ENCODE data around the gene CENPA. TPM values are rescaled to one million over a fixed set of nuclear protein-coding genes. Genes with fewer than 3 reads are reported as not detected.
A peak's percentile ranks its signal among the peaks of the same experiment; 100 is the strongest.

Gene CENPA
- polyA plus RNA-seq, 1 experiment: 9.3 TPM

DNA sequence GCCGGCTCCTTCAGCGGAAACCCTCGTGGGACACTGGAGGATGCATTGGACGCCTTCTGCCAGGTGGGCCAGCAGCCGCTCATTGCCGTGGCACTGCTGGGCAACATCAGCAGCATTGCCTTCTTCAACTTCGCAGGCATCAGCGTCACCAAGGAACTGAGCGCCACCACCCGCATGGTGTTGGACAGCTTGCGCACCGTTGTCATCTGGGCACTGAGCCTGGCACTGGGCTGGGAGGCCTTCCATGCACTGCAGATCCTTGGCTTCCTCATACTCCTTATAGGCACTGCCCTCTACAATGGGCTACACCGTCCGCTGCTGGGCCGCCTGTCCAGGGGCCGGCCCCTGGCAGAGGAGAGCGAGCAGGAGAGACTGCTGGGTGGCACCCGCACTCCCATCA lies 7.8 kb upstream of the CENPA start:
- CTCF ChIA-PET: no interaction called here
- POLR2A ChIA-PET: no interaction called here
- TF ChIP-seq, protein P1, sequence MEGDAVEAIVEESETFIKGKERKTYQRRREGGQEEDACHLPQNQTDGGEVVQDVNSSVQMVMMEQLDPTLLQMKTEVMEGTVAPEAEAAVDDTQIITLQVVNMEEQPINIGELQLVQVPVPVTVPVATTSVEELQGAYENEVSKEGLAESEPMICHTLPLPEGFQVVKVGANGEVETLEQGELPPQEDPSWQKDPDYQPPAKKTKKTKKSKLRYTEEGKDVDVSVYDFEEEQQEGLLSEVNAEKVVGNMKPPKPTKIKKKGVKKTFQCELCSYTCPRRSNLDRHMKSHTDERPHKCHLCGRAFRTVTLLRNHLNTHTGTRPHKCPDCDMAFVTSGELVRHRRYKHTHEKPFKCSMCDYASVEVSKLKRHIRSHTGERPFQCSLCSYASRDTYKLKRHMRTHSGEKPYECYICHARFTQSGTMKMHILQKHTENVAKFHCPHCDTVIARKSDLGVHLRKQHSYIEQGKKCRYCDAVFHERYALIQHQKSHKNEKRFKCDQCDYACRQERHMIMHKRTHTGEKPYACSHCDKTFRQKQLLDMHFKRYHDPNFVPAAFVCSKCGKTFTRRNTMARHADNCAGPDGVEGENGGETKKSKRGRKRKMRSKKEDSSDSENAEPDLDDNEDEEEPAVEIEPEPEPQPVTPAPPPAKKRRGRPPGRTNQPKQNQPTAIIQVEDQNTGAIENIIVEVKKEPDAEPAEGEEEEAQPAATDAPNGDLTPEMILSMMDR (IDR thresholded peaks at IDR 0.05; ENCODE audit: low read depth, low read length): no peak

DNA sequence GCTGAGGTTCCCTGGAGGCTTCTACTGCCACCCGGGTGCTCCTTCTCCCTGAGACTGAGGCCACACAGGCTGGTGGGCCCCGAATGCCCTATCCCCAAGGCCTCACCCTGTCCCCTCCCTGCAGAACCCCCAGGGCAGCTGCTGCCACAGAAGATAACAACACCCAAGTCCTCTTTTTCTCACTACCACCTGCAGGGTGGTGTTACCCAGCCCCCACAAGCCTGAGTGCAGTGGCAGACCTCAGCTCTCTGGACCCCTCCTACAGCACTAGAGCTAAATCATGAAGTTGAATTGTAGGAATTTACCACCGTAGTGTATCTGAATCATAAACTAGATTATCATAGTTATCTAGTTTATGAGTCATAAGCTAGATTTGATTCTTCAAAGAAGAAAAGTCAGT lies 7.3 kb upstream of the CENPA start:
- TF ChIP-seq, protein P1 (IDR thresholded peaks at IDR 0.05; ENCODE audit: low read depth, low read length): no peak
- no peak for DNase-seq (ENCODE audit: low read depth, low spot score)
- POLR2A ChIA-PET: interaction anchor here (0.7 kb wide), 1 partner anchor 292 kb away, joined by 4 read pairs; no protein-coding TSS in a partner anchor
- no peaks in the 10 kb centered on the region for H3K27me3 ChIP-seq (ENCODE audit: control insufficient read depth, insufficient read depth, low read length)
- CTCF ChIA-PET: no interaction called here
- H3K4me3 ChIP-seq (ENCODE audit: low read depth, low read length): no peak overlapping the region
- no peaks in the 10 kb centered on the region for H3K9me3 ChIP-seq (ENCODE audit: control insufficient read depth, insufficient read depth, low read length)
- no peak overlapping the region for H3K27ac ChIP-seq (ENCODE audit: low read depth, low read length)

More for the DNA sequence above, 7.8 kb upstream of the CENPA start:
- no peaks in the 10 kb centered on the region for H3K9me3 ChIP-seq (ENCODE audit: control insufficient read depth, insufficient read depth, low read length)
- H3K27me3 ChIP-seq (ENCODE audit: control insufficient read depth, insufficient read depth, low read length): no peaks in the 10 kb centered on the region
- no peak for DNase-seq (ENCODE audit: low read depth, low spot score)
- H3K4me3 ChIP-seq (ENCODE audit: low read depth, low read length): no peak overlapping the region
- H3K27ac ChIP-seq (ENCODE audit: low read depth, low read length): no peak overlapping the region

DNA sequence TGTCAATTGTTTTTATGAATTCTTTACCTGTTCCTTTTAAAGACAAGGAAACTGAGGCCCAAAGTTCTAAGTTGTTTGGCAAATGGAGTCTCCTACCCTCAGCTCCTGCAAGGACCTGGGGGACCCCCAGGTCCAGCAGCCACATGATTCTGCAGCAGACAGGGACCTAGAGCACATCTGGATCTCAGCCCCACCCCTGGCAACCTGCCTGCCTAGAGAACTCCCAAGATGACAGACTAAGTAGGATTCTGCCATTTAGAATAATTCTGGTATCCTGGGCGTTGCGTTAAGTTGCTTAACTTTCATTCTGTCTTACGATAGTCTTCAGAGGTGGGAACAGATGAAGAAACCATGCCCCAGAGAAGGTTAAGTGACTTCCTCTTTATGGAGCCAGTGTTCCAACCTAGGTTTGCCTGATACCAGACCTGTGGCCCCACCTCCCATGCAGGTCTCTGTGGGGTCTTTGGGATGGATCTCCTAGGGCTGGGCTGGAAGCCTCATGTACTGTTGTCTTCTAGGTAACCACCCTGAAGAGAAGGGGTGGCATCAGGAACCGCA lies 5.6 kb upstream of the CENPA start:
- ChIA-PET POLR2A (no interaction called here), CTCF (no interaction called here)
- Histone ChIP-seq H3K27me3 (ENCODE audit: control insufficient read depth, insufficient read depth, low read length) (no peaks in the 10 kb centered on the region), H3K9me3 (ENCODE audit: control insufficient read depth, insufficient read depth, low read length) (no peaks in the 10 kb centered on the region), H3K27ac (ENCODE audit: low read depth, low read length) (peak overlapping the region; percentile 22), H3K4me3 (ENCODE audit: low read depth, low read length) (no peak overlapping the region)
- DNase-seq (ENCODE audit: low read depth, low spot score): no peak
- TF ChIP-seq, protein P1 (IDR thresholded peaks at IDR 0.05; ENCODE audit: low read depth, low read length): no peak

DNA sequence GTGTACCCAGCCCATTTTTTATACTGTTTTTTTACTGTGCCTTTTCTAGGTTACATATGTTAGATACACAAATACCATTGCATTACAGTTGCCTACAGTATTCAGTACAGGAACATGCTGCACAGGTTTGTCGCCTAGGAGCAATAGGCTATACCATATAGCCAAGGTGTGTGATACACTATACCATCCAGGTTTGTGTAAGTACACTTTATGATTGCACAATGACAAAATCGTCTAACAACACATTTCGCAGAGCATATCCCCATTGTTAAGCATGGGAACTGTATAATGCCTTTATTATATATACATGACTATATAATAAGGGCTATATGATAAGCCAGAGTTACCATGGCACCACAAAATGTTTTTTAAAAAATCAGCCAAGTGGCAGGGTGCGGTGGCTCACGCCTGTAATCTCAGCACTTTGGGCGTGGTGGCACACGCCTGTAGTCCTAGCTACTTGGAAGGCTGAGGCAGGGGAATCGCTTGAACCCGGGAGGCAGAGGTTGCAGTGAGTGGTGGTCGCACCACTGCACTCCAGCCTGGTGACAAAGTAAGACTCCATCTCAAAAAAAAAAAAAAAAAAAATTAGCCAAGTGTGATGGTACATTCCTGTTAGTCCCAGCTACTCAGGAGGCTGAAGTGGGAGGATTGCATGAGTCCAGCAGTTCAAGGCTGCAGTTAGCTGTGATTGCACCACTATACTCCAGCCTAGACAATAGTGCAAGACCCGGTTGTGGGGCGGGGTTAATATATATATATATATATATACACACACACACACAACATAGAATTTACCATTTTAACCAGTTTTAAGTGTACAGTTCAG lies 2.8 kb upstream of the CENPA start:
- TF ChIP-seq, protein P1 (IDR thresholded peaks at IDR 0.05; ENCODE audit: low read depth, low read length): no peak
- H3K27me3 ChIP-seq (ENCODE audit: control insufficient read depth, insufficient read depth, low read length): no peaks in the 10 kb centered on the region
- ChIA-PET CTCF (interaction anchor here (0.6 to 0.7 kb wide), 2 partner anchors 32 to 178 kb away, joined by 3 read pairs; no protein-coding TSS in a partner anchor), POLR2A (interaction anchor here (0.6 kb wide), 2 partner anchors 14 to 94 kb away, joined by 3 to 4 read pairs; no protein-coding TSS in a partner anchor)
- H3K27ac ChIP-seq (ENCODE audit: low read depth, low read length): no peak overlapping the region
- DNase-seq (ENCODE audit: low read depth, low spot score): no peak
- no peak overlapping the region for H3K4me3 ChIP-seq (ENCODE audit: low read depth, low read length)
- H3K9me3 ChIP-seq (ENCODE audit: control insufficient read depth, insufficient read depth, low read length): no peaks in the 10 kb centered on the region; the same call in 1 of the 2 replicates

Measured in AG04450 (cell line).